ENCODE measurements around the gene STUM. TPM values are rescaled to one million over a fixed set of nuclear protein-coding genes. Genes with fewer than 3 reads are reported as not detected.

STUM gene
- total and polyA plus RNA-seq, 10 of the 15 experiments (the other 5 are each of a cell fraction or from before 2014, with no cell fraction given), result under 0.01 to 0.15 (median 0.09) TPM; not detected in 5

DNA sequence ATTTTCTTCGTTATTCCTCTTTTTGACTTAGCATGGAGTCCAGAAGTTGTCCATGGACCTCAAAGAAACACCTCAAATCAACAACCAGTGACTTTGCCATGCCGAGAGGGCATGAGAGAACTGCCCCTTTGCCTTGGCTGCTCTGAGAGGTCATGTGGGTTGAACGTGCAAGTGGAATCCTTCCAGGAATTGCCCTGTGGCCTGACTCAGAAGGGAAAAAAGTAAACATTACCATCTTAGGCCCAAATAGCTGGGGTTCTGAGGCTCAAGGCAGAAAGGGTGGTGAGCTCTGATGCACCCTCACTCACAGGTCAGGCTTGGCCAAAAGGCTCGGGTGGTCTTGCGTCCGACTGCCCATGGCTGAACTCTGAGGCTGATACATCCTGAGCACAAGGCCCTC, 15.1 kb downstream of the STUM start (continued):
- TF ChIP-seq, protein P1, sequence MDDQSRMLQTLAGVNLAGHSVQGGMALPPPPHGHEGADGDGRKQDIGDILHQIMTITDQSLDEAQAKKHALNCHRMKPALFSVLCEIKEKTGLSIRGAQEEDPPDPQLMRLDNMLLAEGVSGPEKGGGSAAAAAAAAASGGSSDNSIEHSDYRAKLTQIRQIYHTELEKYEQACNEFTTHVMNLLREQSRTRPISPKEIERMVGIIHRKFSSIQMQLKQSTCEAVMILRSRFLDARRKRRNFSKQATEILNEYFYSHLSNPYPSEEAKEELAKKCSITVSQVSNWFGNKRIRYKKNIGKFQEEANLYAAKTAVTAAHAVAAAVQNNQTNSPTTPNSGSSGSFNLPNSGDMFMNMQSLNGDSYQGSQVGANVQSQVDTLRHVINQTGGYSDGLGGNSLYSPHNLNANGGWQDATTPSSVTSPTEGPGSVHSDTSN (IDR thresholded peaks at IDR 0.05; ENCODE audit: insufficient replicate concordance, low read depth, low read length), result no peak
- no peak for TF ChIP-seq YBX1 (IDR thresholded peaks at IDR 0.05)
- TF ChIP-seq, protein P2, sequence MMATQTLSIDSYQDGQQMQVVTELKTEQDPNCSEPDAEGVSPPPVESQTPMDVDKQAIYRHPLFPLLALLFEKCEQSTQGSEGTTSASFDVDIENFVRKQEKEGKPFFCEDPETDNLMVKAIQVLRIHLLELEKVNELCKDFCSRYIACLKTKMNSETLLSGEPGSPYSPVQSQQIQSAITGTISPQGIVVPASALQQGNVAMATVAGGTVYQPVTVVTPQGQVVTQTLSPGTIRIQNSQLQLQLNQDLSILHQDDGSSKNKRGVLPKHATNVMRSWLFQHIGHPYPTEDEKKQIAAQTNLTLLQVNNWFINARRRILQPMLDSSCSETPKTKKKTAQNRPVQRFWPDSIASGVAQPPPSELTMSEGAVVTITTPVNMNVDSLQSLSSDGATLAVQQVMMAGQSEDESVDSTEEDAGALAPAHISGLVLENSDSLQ (IDR thresholded peaks at IDR 0.05), result no peak
- TF ChIP-seq BCL11A (IDR thresholded peaks at IDR 0.05; ENCODE audit: low read depth, low read length), result no peak
- no peak for TF ChIP-seq RB1 (IDR thresholded peaks at IDR 0.05; ENCODE audit: borderline replicate concordance)
- TF ChIP-seq TBL1XR1 (IDR thresholded peaks at IDR 0.05; ENCODE audit: low read depth, low read length), result no peak

DNA sequence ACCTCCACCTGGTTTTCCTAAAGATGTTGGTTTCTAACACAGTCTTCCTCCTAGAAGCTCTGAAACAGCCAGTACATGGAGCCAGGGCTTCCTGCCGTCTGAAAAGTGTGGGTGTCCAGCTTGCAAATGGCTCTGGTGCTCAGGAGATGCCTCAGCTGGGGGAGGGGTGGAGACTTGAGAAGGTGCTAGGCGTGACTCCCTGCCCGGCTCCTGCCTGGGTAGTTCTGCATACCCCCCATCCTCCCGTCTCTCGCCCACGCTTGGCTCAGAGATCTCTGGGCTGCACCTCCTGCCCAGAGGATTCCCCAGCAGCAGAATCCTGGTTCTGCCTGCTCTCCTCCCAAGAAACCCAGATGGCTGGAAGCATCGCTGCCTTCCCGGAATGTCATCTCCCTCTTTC, 16.9 kb downstream of the STUM start:
- Histone ChIP-seq H3K4me3 (no peak overlapping the region), H3K9ac (ENCODE audit: control insufficient read depth, insufficient read depth, low read length) (no peak overlapping the region), H3K9me3 (replicated peaks; ENCODE audit: control insufficient read depth, insufficient read depth, low read length) (no peaks in the 10 kb centered on the region), H2AFZ (ENCODE audit: control insufficient read depth, low read depth, low read length) (no peak overlapping the region), H4K20me1 (ENCODE audit: control insufficient read depth, insufficient read depth) (no peaks in the 10 kb centered on the region), H3K79me2 (ENCODE audit: control insufficient read depth, insufficient read depth, low read length) (no peaks in the 10 kb centered on the region), H3K4me1 (ENCODE audit: control insufficient read depth, insufficient read depth, low read length) (no peaks in the 10 kb centered on the region), H3K27ac (ENCODE audit: control insufficient read depth, insufficient read depth) (no peak overlapping the region), H3K27me3 (replicated peaks in 1 of 2; ENCODE audit: control insufficient read depth in 2 of 2, insufficient read depth in 2 of 2, low read length in 1 of 2) (peaks cover 6 to 7% of the 10 kb centered on the region in 2 experiments; a peak in 2 of 4 replicates), H3K4me2 (ENCODE audit: control insufficient read depth, insufficient read depth) (no peak overlapping the region), H3K36me3 (ENCODE audit: control insufficient read depth in 2 of 2, insufficient read depth in 2 of 2, low read length in 1 of 2) (no peaks in the 10 kb centered on the region)
- in situ Hi-C loops (cut with MboI), result no loop called here
- ChIA-PET RAD21 (ENCODE audit: unreplicated experiment) (no interaction called here), POLR2A (no interaction called here), SMC1A (ENCODE audit: uncharacterized antibody, unreplicated experiment) (no interaction called here), CTCF (no interaction called here)
- intact Hi-C loops (cut with micrococcal nuclease; ENCODE audit: unreplicated experiment), result no loop called here
- DNase-seq (ENCODE audit: low read depth, low spot score) (no peak), ATAC-seq (no peak), FAIRE-seq (no peak)
- no TSS peak for BruUV-seq (replicated peaks)
- WGBS (ENCODE audit: insufficient coverage, insufficient replicate concordance, low lambda C conversion rate, missing lambda C conversion rate), result 43% methylated on average over 8 of the region's 8 CpGs
- TF ChIP-seq, protein P3, sequence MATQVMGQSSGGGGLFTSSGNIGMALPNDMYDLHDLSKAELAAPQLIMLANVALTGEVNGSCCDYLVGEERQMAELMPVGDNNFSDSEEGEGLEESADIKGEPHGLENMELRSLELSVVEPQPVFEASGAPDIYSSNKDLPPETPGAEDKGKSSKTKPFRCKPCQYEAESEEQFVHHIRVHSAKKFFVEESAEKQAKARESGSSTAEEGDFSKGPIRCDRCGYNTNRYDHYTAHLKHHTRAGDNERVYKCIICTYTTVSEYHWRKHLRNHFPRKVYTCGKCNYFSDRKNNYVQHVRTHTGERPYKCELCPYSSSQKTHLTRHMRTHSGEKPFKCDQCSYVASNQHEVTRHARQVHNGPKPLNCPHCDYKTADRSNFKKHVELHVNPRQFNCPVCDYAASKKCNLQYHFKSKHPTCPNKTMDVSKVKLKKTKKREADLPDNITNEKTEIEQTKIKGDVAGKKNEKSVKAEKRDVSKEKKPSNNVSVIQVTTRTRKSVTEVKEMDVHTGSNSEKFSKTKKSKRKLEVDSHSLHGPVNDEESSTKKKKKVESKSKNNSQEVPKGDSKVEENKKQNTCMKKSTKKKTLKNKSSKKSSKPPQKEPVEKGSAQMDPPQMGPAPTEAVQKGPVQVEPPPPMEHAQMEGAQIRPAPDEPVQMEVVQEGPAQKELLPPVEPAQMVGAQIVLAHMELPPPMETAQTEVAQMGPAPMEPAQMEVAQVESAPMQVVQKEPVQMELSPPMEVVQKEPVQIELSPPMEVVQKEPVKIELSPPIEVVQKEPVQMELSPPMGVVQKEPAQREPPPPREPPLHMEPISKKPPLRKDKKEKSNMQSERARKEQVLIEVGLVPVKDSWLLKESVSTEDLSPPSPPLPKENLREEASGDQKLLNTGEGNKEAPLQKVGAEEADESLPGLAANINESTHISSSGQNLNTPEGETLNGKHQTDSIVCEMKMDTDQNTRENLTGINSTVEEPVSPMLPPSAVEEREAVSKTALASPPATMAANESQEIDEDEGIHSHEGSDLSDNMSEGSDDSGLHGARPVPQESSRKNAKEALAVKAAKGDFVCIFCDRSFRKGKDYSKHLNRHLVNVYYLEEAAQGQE (IDR thresholded peaks at IDR 0.05; ENCODE audit: low read depth, low read length), result no peak
- TF ChIP-seq MXI1 (IDR thresholded peaks at IDR 0.05; ENCODE audit: low read depth, low read length), result no peak
- TF ChIP-seq JUND (IDR thresholded peaks at IDR 0.05; ENCODE audit: low read depth, low read length), result no peak
- TF ChIP-seq ZSCAN29 (IDR thresholded peaks at IDR 0.05), result no peak
- TF ChIP-seq TAF1 (IDR thresholded peaks at IDR 0.05; ENCODE audit: borderline replicate concordance, low read depth, low read length), result no peak
- TF ChIP-seq YBX1 (IDR thresholded peaks at IDR 0.05), result no peak
- no peak for TF ChIP-seq EED (IDR thresholded peaks at IDR 0.05; ENCODE audit: low read depth)
- no peak for TF ChIP-seq ATF7 (IDR thresholded peaks at IDR 0.05; ENCODE audit: low read depth)
- TF ChIP-seq STAT3 (IDR thresholded peaks at IDR 0.05; ENCODE audit: low read depth, low read length), result no peak
- TF ChIP-seq DPF2 (IDR thresholded peaks at IDR 0.05), result no peak
- TF ChIP-seq, protein P4, sequence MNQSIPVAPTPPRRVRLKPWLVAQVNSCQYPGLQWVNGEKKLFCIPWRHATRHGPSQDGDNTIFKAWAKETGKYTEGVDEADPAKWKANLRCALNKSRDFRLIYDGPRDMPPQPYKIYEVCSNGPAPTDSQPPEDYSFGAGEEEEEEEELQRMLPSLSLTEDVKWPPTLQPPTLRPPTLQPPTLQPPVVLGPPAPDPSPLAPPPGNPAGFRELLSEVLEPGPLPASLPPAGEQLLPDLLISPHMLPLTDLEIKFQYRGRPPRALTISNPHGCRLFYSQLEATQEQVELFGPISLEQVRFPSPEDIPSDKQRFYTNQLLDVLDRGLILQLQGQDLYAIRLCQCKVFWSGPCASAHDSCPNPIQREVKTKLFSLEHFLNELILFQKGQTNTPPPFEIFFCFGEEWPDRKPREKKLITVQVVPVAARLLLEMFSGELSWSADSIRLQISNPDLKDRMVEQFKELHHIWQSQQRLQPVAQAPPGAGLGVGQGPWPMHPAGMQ (IDR thresholded peaks at IDR 0.05; ENCODE audit: borderline replicate concordance), result no peak
- no peak for TF ChIP-seq JUNB (IDR thresholded peaks at IDR 0.05)
- TF ChIP-seq KLF5 (IDR thresholded peaks at IDR 0.05; ENCODE audit: partially characterized antibody), result no peak
